ENCODE data around the gene MAP3K2. TPM values are rescaled to one million over a fixed set of nuclear protein-coding genes. Genes with fewer than 3 reads are reported as not detected.

MAP3K2 gene
- total RNA-seq, 2 experiments from 2014 or later, result 103 to 105 TPM

GRCh38 chr2:127254386-127254981 is 133.3 kb downstream of the MAP3K2 start:
- ATAC-seq (ENCODE audit: poor library complexity), result no peak
- intact Hi-C loops (cut with DNase I, micrococcal nuclease), result no loop called here
- no peak overlapping the region for H3K27ac Mint-ChIP-seq

More at GRCh38 chr2:127254386-127254981, 133.3 kb downstream of the MAP3K2 start:
- Histone ChIP-seq H3K9me3 (ENCODE audit: control insufficient read depth in 1 of 2, insufficient read depth in 1 of 2, low read length in 2 of 2) (no peaks in the 10 kb centered on the region), H3K36me3 (ENCODE audit: insufficient read depth, low read length) (peaks cover 33% of the 10 kb centered on the region), H3K4me1 (ENCODE audit: insufficient read depth, low read length) (no peaks in the 10 kb centered on the region), H3K27ac (ENCODE audit: low read depth in 1 of 2, low read length in 2 of 2) (no peak overlapping the region), H3K4me3 (ENCODE audit: low read length) (no peak overlapping the region), H3K27me3 (ENCODE audit: control insufficient read depth in 1 of 2, insufficient read depth in 2 of 2, low read length in 2 of 2) (no peaks in the 10 kb centered on the region)
- CTCF ChIA-PET, result no interaction called here
- Mint-ChIP-seq H3K36me3 (ENCODE audit: low read depth) (peaks cover 50% of the 10 kb centered on the region), H3K4me3 (no peak overlapping the region), H3K9me3 (no peaks in the 10 kb centered on the region), H3K4me1 (ENCODE audit: low read depth) (no peaks in the 10 kb centered on the region), H3K27me3 (no peaks in the 10 kb centered on the region)
- POLR2A ChIA-PET, result no interaction called here
- TF ChIP-seq CTCF (IDR thresholded peaks at IDR 0.05), result no peak
- no peak for DNase-seq

Small RNA genes within 50 kb of the gene (microRNA-seq; reads per million reads assigned to microRNA genes)
- not detected for gene MIR4783 (ENCODE audit: borderline microRNAs expressed, borderline replicate concordance)

Other genes starting within 250 kb of the MAP3K2 start
- not detected for gene CYP27C1, start 167.7 kb downstream of the MAP3K2 start, total RNA-seq
- 10 to 100 TPM; 40.0 to 44.0 TPM for gene ERCC3, start 93.8 kb downstream of the MAP3K2 start, total RNA-seq
- gene PROC, start 30.5 kb upstream of the MAP3K2 start, total RNA-seq, result under 1 TPM in 1 of 2 experiments, not detected in 1; 0.28 TPM
- gene IWS1, start 138.5 kb upstream of the MAP3K2 start, total RNA-seq, result 10 to 100 TPM; 24.9 to 26.0 TPM
- under 1 TPM; 0.05 to 0.14 TPM for gene MYO7B, start 147.7 kb upstream of the MAP3K2 start, total RNA-seq